DMS153 treated with DMSO at 0.1 percent for 48 hours (cell line): ENCODE measurements around the gene UPK1A.
"Not testable (repeated sequence)": the region's sequence is repeated elsewhere in the genome, so short reads cannot be mapped to it uniquely, and the experiment has no call there.

Experiments
- DNase-seq: peaks from one replicate; lab custom pipeline; 2025; ENCODE audit not compliant: unreplicated experiment; lab: John Stamatoyannopoulos, UW

The UPK1A gene

GRCh38 chr19:35689836-35690235 is 23.5 kb downstream of the UPK1A start:
- DNase-seq: no peak

- not testable (repeated sequence) for DNase-seq
These were observed 24.8 kb downstream of the UPK1A start for GRCh38 chr19:35691106-35691505.

- DNase-seq: no peak
These were observed 25.7 kb downstream of the UPK1A start for GRCh38 chr19:35692010-35692409.

GRCh38 chr19:35693422-35693821 is 27.1 kb downstream of the UPK1A start:
- DNase-seq: no peak

- peak; percentile 84 for DNase-seq
These were observed 27.7 kb downstream of the UPK1A start for GRCh38 chr19:35693835-35694599.

- no peak for DNase-seq
These were observed 29.6 kb downstream of the UPK1A start for GRCh38 chr19:35695895-35696422.

- no peak for DNase-seq
These were observed 30.5 kb downstream of the UPK1A start for GRCh38 chr19:35696835-35697234.

GRCh38 chr19:35702223-35703012 is 36.1 kb downstream of the UPK1A start:
- DNase-seq: peak; percentile 90

- DNase-seq: no peak
These were observed 37.0 kb downstream of the UPK1A start for GRCh38 chr19:35703343-35703742.

GRCh38 chr19:35704218-35704617 is 37.9 kb downstream of the UPK1A start, which contains the start of gene ZBTB32:
TSS of gene ZBTB32 (plus strand) at chr19:35704558. CDS start at chr19:35714627, 10,069 bp downstream.
- DNase-seq: peak; percentile 31

- no peak for DNase-seq
These were observed 42.1 kb downstream of the UPK1A start for GRCh38 chr19:35708391-35708790.

GRCh38 chr19:35710784-35711723 is 44.7 kb downstream of the UPK1A start:
- DNase-seq: no peak

- DNase-seq: no peak
These were observed 46.5 kb downstream of the UPK1A start for GRCh38 chr19:35712567-35713505.

GRCh38 chr19:35713506-35713850 is 47.2 kb downstream of the UPK1A start:
- no peak for DNase-seq

GRCh38 chr19:35713904-35714495 is 47.7 kb downstream of the UPK1A start:
- DNase-seq: no peak

- no peak for DNase-seq
These were observed 48.5 kb downstream of the UPK1A start for GRCh38 chr19:35714601-35715354.

- no peak for DNase-seq
These were observed 49.1 kb downstream of the UPK1A start for GRCh38 chr19:35715355-35715809.

- DNase-seq: no peak
These were observed 49.9 kb downstream of the UPK1A start for GRCh38 chr19:35715981-35716800.
